ENCODE data around the gene MYL3.

Gene MYL3

DNA sequence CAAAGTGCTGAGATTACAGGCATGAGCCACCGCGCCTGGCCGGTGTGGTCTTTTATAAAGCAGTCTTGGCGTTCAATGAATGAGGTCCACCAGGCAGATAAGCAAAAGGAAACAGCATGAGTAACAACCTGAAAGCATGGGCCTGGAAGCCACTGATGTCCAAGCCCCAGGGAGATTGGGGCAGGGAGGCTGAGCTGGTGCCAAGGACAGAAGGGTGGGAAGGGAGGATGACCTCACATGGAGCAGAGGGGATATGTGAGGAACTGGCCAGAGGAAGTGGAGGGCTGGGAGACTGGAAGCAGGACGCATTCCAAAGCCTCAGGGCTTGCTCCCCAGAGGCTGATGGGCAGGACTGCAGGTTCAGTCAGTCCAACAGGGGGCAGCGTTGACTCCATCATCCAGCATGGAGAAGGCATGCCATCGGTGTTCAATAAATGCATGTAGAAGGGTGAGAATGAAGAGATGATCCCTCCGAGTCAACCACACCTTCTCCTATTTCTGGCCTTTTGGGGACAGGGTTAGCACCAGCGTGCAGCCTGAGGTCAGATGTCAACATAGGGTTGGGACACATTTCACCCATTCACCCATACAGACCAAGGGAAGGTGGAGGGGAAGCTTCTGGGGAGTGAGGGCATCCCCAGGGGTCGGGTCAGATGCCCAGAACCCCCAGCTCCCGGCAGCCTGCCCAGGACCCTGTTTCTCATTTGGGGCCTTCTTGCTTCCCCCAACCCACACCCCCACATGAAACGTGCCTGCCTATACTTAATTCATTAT, 14.8 kb downstream of the MYL3 start:
- DNase-seq (ENCODE audit: low read depth), result no peak
- TF ChIP-seq, protein P1, sequence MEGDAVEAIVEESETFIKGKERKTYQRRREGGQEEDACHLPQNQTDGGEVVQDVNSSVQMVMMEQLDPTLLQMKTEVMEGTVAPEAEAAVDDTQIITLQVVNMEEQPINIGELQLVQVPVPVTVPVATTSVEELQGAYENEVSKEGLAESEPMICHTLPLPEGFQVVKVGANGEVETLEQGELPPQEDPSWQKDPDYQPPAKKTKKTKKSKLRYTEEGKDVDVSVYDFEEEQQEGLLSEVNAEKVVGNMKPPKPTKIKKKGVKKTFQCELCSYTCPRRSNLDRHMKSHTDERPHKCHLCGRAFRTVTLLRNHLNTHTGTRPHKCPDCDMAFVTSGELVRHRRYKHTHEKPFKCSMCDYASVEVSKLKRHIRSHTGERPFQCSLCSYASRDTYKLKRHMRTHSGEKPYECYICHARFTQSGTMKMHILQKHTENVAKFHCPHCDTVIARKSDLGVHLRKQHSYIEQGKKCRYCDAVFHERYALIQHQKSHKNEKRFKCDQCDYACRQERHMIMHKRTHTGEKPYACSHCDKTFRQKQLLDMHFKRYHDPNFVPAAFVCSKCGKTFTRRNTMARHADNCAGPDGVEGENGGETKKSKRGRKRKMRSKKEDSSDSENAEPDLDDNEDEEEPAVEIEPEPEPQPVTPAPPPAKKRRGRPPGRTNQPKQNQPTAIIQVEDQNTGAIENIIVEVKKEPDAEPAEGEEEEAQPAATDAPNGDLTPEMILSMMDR (conservative IDR thresholded peaks at IDR 0.05; ENCODE audit: low read depth, low read length), result peak; percentile 57
- no peak overlapping the region for H3K4me3 ChIP-seq (ENCODE audit: low read length)

DNA sequence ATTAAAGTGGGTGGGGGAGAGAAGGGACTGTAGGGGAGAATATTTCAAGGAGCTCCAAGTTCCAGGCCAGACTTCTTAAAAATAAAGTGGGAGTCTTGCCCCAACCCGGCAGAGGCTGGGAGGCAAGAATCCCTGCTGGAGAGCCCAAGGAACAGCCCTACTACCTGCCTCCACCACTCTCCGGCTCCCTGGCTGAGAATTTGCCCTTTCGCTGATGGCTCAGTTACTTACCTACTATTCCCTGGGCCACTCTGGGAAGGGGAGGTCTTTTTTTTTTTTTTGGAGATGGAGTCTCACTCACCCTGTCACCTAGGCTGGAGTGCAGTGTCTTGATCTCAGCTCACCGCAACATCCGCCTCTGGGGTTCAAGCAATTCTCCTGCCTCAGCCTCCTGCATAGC, 15.5 kb downstream of the MYL3 start:
- TF ChIP-seq, protein P1 (conservative IDR thresholded peaks at IDR 0.05; ENCODE audit: low read depth, low read length), result no peak
- H3K4me3 ChIP-seq (ENCODE audit: low read length), result no peak overlapping the region
- DNase-seq (ENCODE audit: low read depth), result no peak

DNA sequence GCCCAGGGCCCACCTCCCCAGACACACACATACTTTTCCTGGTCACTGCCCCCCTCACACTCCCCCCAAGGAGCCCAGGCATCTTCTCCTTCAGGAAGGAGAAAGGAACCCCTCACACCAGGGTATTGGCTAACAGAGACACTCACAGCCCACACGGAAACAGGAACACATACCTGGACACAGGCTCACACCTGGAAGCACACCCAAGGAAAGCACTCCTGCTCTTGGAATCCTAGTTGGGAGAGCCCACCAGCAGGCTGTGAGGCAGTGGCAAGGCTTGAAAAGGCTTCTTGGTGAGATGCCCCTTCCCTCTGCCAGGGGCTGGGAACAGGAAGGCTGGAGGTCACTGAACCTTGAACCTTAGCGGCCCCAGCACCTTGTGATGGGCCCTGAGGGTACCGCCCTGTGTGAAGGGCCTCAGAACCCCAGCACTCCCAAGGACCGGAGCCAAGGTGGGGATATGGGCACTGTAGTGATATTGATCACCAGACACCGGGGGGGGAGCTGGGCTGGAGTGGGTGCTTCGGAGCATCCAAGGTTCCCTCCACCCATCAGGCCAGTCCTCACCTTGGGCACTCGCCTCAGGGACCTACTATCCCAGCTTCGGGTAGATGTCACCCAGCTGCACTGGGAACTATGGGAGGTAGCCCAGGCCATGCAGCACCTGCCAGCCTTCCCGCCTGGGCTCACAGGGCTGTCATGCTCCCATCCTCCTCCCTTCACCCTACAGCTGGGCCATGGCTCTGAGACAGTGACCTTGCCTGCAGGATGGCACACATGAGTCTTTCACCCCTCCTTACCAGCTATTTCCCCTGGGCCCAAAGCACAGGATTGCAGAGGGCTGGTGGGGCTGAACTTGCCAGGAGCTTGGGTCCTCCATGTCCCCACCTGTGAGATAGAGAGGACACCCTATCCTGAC, 16.4 kb downstream of the MYL3 start:
- no peak overlapping the region for H3K4me3 ChIP-seq (ENCODE audit: low read length)
- TF ChIP-seq, protein P1 (conservative IDR thresholded peaks at IDR 0.05; ENCODE audit: low read depth, low read length), result no peak
- DNase-seq (ENCODE audit: low read depth), result no peak

DNA sequence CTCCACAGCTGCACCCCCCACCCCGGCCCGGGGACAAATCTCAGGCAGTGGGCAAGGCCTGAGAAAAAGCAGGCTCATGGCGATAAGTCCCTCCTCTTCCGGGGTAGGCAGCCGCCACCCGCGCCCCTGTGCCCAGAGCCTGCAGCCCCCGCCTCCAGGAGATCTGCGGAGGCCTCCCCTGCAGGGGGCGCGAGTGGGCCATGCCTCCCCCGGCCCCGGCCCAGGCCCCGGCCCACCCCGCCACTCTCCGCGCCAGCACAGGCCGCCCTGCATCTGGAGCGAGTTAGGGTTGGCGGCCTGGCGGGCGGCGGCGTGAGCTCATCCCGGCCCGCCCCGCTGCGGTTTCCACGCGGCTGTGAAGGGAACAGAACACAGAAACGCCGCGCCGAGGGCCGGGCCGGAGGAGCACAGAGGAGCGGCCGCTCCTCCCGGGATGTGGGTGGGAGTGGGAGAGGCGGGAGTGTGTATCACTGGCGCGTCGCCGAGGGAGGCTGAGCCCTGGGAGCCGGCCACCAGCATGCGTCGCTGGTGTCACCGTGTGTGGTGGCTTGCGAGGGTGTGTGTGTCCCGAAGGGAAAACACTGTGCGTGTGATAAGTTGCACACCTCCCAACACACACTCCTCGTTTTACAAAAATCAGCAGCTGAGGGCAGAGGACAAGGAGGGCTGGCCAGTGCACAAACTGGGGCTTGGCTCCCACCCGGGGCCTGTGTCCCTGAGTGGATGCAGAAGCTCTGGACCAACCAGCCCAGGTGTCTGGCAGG, 17.2 kb downstream of the MYL3 start:
- TF ChIP-seq, protein P1 (conservative IDR thresholded peaks at IDR 0.05; ENCODE audit: low read depth, low read length), result peak; percentile 49
- peak overlapping the region; percentile 52 for H3K4me3 ChIP-seq (ENCODE audit: low read length)
- DNase-seq (ENCODE audit: low read depth), result no peak

DNA sequence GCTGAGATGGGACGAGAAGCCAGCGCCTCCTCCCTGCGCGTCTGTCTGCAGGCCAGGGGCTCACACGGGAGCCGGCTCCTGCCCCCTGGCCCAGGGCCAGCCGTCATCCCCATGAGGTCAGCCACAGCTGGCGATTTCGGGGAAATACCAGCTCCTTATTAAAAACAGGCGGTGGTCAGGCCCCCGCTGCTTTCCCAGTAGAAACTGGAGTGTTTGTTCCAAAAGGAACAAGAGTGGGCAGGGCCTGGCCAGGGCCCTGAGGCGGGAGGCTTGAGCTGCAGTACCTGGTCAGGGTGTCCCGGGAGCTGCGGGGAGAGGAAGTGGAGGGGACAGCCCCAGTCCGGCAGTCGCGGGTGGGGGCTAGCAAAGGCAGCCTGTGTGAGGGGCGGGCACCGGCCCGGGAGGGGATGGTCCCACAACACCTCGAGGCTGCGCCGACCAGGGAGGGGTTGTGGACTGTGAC, 17.8 kb downstream of the MYL3 start:
- DNase-seq (ENCODE audit: low read depth), result no peak
- peak overlapping the region; percentile 52 for H3K4me3 ChIP-seq (ENCODE audit: low read length)
- TF ChIP-seq, protein P1 (conservative IDR thresholded peaks at IDR 0.05; ENCODE audit: low read depth, low read length), result no peak

DNA sequence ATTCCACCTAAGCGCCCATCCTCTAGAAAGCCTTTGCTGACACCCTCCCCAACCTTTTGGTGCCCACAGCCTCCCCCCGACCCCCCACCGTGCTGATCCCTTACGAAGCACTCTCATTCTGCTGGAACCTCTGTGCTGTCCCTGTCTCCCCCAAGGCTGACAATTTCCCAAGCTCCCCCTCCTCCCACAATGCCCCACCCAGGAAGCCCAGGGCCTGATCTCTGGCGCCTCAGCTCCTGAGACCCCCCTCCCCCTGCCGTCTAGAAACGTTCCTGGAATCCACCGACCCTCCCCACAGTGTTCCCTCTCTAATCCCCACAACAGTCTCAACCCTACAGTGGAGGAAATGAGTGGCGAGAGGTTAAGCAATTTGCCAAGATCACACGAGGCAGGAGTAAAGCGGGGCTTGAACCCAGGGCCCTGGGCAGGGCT, 18.3 kb downstream of the MYL3 start:
- no peak for DNase-seq (ENCODE audit: low read depth)
- peak overlapping the region; percentile 52 for H3K4me3 ChIP-seq (ENCODE audit: low read length)
- TF ChIP-seq, protein P1 (conservative IDR thresholded peaks at IDR 0.05; ENCODE audit: low read depth, low read length), result no peak

All from retinal pigment epithelial cell (primary cell).